ENCODE measurements around the gene NFIB. TPM values are rescaled to one million over a fixed set of nuclear protein-coding genes. Genes with fewer than 3 reads are reported as not detected.

The NFIB gene
- total RNA-seq, 1 donor from 2014 or later: 116 TPM

DNA sequence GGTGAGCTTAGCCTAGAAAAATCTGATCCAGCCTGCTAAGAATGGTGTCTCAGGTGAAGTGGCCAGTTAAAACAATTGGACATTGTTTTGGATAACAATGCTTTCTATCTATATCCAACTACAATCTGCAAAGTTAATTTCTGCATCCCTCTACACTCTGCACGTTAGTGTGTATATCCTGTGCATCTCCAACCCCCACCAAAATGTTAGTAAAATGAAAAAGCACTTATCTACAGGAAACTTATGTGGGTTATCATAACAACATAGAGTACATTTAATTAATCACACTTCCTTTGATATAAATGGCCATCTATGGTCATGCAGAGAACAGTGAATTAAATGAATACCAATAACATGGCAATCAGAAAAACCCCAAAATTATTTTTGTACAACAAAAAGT lies 158.7 kb downstream of the NFIB start:
- DNase-seq (ENCODE audit: low spot score): no peak

DNA sequence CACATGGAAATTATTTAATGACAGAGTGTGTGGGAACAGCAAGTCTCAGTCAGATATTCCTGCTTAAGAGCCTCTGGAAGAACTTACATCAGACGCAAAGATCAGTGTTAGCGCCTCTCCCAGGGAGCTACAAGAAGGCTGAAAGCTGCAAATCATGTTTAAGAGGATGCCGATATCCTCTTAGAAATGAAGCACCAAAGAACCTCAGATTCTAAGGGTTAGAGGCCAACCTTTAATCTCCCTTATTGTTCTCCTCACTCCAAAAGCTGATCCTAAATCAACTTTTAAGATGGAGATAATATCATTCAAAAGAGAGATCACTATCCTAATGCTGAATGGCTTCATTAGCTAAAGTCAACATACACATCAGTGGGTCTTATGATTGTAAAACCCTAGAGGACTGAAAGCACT lies 160.6 kb downstream of the NFIB start:
- no peak for DNase-seq (ENCODE audit: low spot score)

DNA sequence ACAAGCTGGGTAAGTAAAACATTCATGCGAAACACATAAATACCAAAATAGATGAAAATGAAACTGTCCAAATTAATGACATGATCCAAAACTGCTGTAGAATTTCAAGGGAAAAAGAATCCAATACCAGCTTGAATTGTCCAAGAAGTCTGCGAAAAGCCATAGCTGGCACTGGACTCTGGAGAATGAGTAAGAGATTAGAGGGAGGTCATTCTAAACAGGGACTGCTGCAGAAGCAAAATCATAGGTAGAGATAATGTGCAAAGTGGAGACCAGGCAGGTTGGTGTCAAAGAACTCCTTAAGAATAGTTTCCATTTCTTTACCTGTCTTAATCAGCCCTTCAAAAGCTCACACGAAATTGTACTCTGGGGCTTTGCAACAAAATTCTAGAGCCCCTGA lies 162.5 kb downstream of the NFIB start:
- no peak for DNase-seq (ENCODE audit: low spot score)

- DNase-seq (ENCODE audit: low spot score): no peak
Observed at GRCh38 chr9:14148501-14149103, 165.3 kb downstream of the NFIB start.

DNA sequence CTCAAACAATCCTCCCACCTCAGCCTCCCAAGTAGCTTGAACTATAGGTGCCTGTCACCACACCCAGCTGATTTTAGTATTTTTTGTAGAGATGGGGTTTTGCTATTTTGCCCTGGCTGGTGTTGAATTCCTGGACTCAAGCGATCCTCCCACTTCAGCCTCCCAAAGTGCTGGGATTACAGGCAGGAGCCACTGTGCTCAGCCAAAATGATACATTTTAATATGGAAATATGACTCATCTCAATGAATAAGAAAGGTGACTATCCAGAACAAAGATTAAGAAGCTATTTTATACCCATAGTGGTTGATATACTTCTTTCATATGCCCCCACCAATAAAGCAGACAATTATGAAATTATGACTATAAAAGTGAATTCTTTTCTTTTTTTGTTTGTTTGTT lies 166.2 kb downstream of the NFIB start:
- DNase-seq (ENCODE audit: low spot score): no peak

GRCh38 chr9:14146201-14146874 lies 167.6 kb downstream of the NFIB start:
- DNase-seq (ENCODE audit: low spot score): no peak

DNA sequence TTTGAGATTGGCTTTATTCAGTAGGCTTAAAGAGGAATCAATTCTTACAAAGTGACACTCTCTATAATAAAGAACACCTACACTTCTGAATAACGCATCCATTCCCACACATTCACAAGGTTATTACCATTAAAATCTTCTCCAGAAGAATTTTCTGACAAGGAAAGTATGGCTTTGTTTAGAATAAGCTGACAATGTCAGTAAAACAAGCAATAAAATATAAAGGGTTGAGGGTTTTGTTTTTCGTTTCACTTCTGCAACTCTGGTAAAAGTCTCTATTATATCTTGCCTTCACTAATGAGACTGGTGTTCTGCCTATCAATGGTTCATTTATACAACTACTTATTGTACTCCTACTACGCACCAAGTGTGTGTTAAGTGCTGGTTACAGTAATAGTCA lies 169.7 kb downstream of the NFIB start:
- DNase-seq (ENCODE audit: low spot score): no peak

- DNase-seq (ENCODE audit: low spot score): no peak
Observed at GRCh38 chr9:14141699-14142098, 172.2 kb downstream of the NFIB start.

DNA sequence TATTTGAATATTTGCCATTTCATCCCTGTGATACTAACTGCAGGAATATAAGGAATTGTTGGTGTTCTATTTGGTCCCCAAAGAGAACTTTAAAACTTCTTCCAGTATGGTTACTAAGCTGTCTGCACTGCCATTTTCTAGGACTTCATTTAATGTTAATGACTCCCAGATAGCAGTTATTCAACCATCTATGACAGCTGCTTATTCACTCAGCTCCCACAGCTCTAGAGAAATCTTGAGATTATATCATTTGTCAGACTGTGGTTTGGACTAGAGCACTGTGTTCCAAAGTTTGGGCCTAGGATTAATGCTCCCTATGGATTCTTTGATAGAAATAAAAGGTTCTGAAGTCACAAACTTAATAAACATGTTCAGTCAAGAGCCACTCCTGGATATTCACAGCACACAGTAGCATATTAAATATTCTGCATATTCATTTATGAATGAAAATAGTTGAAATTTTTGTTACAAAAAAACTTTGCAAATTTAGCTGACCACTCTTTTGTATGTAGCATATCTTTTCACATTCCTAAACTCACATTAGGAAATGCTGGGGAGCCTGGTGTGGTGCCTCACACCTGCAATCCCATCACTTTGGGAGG lies 173.7 kb downstream of the NFIB start:
- no peak for DNase-seq (ENCODE audit: low spot score)

DNA sequence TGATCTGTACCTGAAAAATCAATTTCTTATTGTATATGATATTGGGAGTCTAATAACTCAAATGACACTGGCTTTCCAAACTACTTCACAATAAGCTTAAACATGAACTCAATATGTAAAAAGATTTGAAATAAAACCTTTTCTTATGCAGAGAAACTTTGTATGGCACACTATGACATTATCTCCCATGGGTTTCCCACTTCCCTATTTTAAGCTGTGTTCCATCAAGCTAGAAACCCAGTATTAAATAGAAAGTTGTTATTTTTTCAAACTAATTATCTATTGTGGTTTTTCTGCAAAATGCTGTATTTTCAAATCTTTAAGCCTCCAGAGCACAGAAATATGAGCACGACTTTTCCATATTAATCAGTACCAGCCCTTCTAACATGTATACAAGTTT lies 174.7 kb downstream of the NFIB start:
- no peak for DNase-seq (ENCODE audit: low spot score)

DNA sequence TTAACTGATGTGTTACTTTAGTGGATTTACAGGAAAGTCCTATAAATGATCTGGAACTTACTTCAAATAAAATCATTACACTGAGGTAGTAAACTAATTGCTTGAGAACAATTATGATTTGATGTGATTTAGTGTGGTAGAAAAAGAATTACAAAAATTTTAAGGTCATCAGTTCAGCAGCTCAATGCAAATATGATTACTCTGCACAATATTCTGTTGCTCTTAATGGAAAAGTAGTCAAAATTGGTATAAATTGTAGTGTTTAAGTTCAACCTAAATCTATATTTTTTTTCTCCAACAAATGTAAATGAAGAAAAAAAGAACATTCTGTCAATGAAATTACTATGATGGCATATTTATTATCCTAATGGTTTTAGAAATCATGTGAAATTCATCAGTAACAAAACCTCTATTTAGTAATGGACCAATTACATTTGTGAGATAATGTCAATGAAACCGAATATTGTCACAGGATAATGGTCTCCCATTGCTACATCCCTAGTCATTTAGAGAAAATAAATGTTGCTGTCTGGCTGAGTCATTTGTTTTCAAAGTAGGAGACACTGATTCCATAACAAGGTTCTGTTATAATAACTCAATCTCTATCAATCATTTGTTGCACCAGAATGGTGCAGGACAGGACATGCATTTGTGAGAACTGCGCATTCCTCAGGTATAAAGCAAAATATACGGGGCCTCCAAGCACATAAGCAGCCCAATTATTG lies 177.1 kb downstream of the NFIB start:
- DNase-seq (ENCODE audit: low spot score): no peak

- no peak for DNase-seq (ENCODE audit: low spot score)
Observed at GRCh38 chr9:14136047-14136635, 177.8 kb downstream of the NFIB start.

GRCh38 chr9:14135421-14135820 lies 178.5 kb downstream of the NFIB start:
- DNase-seq (ENCODE audit: low spot score): no peak

GRCh38 chr9:14133394-14133793 lies 180.5 kb downstream of the NFIB start:
- no peak for DNase-seq (ENCODE audit: low spot score)

DNA sequence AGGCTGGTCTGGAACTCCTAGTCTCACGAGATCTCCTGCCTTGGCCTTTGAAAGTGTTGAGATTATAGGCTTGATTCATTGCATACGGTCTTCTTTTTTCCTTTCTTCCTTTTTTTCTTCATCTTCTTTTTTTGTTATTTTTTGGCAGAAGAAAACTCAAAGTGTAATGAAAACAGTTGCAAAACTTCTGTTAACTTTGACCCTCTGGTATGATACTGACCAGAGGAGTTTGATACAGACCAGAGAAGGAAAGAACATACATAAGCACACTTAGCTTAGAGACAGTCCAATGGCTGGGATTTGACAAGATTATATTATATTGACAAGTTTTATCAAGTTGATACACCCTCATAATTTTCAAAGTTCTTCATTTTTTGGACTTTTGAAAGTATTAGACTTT lies 181.2 kb downstream of the NFIB start:
- DNase-seq (ENCODE audit: low spot score): no peak

DNA sequence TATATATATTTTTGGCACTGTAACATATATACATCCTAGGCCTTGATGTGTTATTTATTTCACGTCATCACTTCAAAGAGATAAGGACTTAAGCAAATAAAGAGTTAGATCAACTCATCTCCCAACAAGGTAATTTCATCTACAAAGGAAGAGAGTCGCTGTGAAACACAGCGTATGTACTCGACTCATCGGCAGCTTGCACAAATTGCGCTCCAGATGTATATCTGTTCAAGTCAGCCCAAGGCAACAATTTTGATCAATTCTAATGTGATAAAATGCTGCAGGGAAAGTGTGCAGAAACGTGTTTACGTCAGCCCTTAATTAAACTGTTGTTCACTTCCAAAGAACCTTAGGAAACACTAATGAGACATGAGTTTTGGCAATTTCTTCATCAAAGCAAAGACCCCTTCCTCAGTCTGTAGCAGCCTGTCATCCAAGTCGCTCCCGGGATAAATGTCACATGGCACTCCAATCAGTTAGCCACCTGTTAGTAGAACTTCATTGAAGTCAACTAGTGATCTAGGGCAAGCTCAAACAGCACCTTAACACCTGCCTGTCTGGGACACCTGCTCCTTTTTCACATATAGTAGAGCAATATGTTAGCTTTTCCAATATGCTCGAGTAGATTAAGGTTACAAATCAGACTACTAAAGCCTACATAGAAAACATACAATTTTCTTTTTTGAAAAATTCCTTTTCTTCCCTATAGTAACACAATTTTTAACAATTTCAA lies 182.4 kb downstream of the NFIB start:
- no peak for DNase-seq (ENCODE audit: low spot score)

DNA sequence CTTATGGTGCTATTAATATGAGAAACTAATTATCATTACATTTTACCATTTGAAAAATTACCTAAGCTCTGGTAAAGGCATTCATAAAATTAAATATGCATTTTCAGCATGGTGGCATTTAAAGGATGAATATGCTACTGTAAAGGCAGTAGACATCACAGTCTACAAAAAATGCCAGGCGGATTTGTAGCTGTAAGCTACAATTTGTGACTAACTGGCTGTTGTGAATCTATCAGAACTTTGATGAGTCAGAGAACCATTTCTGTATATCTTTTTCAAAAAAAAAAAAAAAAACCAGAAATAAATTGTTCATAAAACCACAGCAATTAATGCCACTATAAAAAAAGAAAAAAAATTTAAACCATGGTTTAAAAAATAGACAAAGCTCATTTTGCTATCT lies 186.3 kb downstream of the NFIB start:
- DNase-seq (ENCODE audit: low spot score): no peak

GRCh38 chr9:14119694-14120514 lies 194.0 kb downstream of the NFIB start:
- no peak for DNase-seq (ENCODE audit: low spot score)

- DNase-seq (ENCODE audit: low spot score): no peak
Observed at GRCh38 chr9:14112226-14112625, 201.7 kb downstream of the NFIB start.

DNA sequence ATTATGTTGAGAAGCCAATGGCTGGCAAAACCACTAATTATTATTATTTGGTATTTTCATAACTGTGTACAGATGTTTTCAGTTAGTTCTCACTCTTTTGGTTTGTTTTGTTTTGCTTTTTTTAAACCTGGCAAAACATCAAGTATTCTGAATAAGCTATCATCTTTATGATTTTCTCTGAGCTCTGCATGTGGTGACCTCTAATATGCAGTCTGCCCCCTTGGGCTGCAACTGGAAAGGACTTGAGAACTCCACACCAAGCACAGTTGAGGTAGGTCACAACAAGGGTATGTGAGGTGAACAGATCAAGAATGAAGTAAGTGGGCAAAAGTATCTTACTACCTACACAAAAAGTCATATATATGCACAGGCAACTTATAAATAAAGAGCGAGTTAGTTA lies 202.2 kb downstream of the NFIB start:
- DNase-seq (ENCODE audit: low spot score): no peak

DNA sequence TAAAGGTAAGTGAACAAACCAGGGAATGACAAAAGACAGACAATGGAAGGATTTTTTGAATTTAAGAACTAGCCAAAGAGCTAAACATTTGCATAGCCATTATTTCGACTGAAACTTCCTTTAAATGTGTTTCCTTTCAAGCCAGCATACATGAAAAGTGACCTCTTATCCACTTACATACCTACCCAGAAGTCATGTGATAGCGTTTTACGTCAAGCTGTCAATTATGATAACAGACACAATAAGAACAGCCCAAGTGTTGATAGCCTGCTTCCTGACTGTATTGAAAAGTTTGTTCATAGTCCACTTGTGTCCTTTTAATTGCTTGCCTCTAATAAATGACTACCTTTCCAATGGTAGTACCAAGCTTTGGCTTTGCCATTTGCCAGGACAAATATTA lies 206.0 kb downstream of the NFIB start:
- no peak for DNase-seq (ENCODE audit: low spot score)
